RKO (cell line): Measurements from ENCODE around the gene ANKRD28.
"Not testable (repeated sequence)": the region's sequence is repeated elsewhere in the genome, so short reads cannot be mapped to it uniquely, and the experiment has no call there.

ENCODE experiments used
- DNase-seq: peaks from one replicate; pipeline ENCODE4 v3.0.0-alpha.2; 2016; ENCODE audit warnings: low spot score

The ANKRD28 gene

GRCh38 chr3:15634671-15635070 is 163.1 kb downstream of the ANKRD28 start:
- no peak for DNase-seq

DNA sequence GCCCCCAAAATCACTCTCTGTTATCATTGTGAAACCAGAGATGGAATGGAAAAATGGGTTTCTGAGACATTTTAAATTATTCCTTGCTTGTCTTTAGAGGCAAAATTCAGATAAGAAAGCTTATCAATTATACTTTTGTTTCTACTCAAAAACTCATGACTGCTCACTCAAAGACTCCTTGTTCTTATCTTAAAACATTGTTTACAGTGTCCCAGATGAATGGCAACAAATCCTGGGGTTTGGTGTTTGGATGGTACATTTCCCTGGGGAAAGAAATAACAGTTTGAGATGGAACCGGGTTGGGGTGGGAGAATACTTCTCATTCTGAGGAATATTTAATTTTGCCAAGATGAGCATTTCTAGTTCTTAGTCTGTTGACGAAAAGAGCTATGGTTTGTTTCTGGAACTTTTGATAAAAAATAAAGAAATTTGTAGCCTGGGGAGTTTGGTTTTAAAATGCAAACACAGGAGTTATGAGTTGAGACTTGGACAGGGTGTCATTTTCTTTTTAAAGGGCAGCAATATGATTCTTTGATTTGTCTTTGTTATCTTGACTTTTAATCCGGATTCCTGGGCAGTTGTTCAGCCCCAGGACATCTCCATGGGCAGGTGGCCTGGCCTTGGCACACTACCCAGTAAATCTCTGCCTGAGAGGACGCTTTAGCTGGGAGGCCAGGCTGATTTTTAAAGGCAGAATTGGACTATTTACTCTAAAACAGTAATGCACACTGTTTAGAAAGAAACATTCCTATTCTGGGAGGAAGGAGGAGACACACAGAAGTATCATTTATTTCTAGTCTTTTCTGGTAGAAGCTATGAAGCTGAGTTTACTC is 163.8 kb downstream of the ANKRD28 start:
- no peak for DNase-seq

- DNase-seq = no peak
Measured at GRCh38 chr3:15633159-15633558, 164.6 kb downstream of the ANKRD28 start.

DNA sequence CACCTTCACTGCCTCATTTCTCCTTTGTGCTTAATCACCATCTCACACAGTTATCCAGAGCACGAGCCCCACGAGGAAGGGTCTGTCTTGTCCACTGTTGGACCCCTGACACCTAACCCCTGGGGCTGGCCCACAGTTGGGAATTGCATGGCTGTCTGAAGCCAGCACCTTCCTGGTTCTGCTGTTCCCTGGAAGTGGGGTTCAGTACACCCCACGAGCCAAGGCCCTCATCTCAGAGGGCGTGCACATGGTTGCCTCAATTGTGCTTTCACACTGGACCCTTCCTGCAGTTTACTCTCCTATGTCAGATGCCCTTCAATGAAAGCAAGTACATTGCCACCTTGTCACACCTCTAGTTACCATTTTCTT is 165.6 kb downstream of the ANKRD28 start:
- no peak for DNase-seq

GRCh38 chr3:15631426-15632211 is 166.2 kb downstream of the ANKRD28 start:
- no peak for DNase-seq

DNA sequence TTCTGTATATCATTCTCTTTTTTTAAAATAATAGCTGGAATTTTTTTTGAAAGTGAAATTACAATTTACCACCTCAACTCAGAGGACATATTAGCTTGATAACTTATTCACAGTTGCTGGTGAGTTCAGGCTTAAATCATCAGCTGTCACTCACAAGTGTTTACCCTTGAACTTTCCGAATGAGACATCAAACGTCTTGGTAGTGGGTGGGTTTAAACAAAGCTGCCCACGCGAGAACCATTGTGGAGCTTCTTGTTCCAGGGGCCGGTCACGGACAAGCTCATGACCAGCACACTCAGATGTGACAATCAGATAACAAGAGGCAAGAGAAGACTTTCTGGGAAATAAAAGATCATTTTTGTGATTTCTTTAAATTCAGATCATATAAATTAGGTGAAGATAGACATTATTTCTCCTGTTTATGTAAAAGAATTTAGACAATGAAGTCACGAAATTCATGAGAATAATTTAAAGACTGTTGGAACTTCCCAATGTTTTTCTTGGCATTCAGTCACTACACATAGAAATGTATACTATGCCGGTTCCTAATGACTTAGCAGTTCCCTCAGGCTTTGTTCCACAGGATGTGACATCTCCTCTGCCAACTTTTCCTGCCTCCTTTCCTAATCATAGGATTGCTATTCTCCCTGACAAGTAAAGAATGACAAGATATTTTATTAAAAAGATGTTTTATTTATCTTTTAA is 167.0 kb downstream of the ANKRD28 start:
- DNase-seq = peak; percentile 30

DNA sequence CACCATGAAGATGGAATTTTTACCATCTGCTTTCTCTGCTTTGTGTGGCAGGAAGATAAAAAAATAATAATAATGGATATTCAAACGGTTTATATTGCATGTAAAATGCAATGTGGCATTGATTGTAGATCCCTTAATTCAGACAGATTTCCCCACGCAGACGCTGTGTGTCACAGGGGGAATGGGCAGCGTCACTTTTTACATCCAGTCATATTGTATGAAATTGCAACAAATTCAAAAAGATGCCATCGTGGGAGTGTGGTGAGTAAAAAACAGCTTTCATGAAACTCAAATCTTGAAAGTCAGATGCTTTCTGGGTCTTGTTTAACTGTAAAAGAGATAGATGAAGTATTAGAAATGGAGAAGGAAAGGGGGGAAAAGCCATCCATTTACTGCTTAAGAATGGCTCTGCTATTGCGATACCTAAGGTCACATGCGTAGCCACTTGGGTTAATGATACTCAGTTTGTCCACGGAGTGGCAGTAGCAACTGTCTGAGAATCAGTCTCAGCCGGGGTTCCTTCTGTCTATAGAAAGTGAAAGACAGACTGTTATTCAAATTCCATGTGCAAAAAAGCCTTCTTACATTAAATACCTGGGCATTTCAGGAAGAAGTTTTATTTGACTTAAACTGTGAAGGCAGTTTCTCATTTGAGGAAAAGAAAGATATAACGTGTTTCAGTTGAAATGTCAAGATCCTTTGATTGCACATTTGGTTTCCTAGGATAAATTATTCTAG is 167.8 kb downstream of the ANKRD28 start:
- DNase-seq = peak; percentile 88

DNA sequence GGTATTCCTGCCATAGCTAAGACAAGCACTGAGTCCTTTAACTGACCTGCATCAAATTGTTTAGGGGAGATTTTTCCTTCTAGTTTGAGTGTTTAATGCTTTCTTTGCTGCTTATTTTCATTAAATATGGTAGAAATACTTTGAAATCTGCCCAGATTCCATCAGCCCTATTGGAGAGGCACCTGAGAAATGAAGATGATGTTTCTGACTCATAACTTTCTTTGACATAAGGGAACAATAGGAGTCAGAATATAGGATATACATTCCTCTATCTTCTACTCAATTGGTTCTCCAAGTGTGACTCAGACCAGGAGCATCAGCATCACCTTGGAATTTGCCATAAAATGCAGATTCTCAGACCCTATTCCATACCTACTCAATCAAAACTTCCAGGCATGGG is 168.8 kb downstream of the ANKRD28 start:
- DNase-seq = no peak

DNA sequence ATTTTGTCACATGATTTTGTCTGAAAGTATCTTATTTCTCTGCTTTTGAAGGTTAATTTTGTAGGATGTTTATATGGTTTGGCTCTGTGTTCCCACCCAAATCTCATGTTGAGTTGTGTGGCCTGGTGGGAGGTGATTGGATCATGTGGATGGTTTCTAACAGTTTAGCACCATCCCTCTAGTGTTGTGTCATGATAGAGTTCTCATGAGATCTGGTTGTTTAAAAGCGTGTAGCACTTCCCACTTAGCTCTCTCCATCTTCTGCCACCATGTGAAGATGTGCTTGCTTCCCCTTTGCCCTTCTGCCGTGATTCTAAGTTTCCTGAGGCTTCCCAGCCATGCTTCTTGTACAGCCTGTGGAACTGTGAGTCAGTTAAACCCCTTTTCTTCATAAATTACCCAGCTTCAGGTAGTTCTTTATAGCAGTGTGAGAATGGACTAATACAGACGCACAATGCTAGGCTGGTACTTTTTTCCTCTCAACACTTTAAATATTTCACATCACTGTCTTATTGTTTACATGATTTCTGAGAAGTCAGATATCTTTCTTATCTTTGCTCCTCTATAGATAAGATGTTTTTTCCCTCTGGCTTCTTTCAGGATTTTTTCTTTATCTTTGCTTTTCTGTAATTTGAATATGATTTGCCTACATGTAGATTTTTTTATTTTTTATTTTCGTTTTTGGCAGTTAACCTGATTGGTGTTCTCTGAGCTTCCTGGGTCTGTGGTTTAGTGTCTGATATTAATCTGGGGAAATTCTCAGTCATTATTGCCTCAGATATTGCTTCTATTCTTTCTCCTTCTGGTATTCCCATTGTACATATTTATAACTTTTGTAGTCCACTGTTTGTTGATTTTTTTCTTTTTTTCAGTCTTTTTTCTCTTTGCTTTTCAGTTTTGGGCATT is 174.0 kb downstream of the ANKRD28 start:
- no peak for DNase-seq

DNA sequence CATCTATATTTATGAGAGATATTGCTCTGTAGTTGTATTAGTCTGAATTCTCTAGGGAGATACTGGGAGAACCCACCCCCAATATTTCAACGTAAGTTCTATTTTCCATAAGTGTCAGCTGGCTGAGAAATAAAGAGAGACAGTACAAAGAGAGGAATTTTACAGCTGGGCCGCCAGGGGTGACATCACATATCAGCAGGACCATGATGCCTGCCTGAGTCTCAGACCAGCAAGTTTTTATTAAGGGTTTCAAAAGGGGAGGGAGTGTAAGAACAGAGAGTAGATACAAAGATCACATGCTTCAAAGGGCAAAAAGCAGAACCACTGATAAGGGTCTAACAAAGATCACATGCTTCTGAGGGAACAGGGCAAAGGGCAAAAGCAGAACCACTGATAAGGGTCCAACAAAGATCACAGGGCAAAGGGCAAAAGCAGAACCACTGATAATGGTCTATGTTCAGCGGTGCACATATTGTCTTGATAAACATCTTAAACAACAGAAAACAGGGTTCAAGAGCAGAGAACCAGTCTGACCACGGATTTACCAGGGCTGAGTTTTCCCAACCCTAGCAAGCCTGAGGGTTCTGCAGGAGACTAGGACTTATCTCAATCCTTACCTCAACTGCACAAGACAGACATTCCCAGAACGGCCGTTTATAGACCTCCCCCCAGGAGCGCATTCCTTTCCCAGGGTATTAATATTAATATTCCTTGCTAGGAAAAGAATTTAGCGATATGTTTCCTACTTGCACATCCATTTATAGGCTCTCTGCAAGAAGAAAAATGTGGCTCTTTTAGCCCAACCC is 177.9 kb downstream of the ANKRD28 start:
- DNase-seq = not testable (repeated sequence)
